Forelimb muscle (tissue), 1 donor: ENCODE measurements around the gene SLC16A2. TPM values are rescaled to one million over a fixed set of nuclear protein-coding genes. Genes with fewer than 3 reads are reported as not detected.
"Not testable (repeated sequence)": the region's sequence is repeated elsewhere in the genome, so short reads cannot be mapped to it uniquely, and the experiment has no call there.

ENCODE experiments used
- DNase-seq: peaks from one replicate; pipeline ENCODE4 v3.0.0-alpha.2; 2013; ENCODE audit warnings: low read depth
- polyA plus RNA-seq: library from polyadenylated mRNA; unstranded; fragments of 120-200 nt; gene quantifications from one replicate; pipeline ENCODE4 v1.2.1, GENCODE V29; 2013; ENCODE audit not compliant: insufficient read length

SLC16A2 gene
- polyA plus RNA-seq, 1 donor, result 47.2 TPM

- no peak for DNase-seq
Observed at GRCh38 chrX:74445099-74445498, 23.8 kb downstream of the SLC16A2 start.

- DNase-seq, result no peak
Observed at GRCh38 chrX:74446876-74447275, 25.6 kb downstream of the SLC16A2 start.

- DNase-seq, result no peak
Observed at GRCh38 chrX:74448669-74449068, 27.4 kb downstream of the SLC16A2 start.

- no peak for DNase-seq
Observed at GRCh38 chrX:74449322-74449936, 28.1 kb downstream of the SLC16A2 start.

GRCh38 chrX:74449937-74450330 lies 28.6 kb downstream of the SLC16A2 start:
- no peak for DNase-seq

GRCh38 chrX:74450803-74451449 lies 29.6 kb downstream of the SLC16A2 start:
- DNase-seq, result no peak

- no peak for DNase-seq
Observed at GRCh38 chrX:74451450-74452198, 30.3 kb downstream of the SLC16A2 start.

- DNase-seq, result no peak
Observed at GRCh38 chrX:74452199-74452481, 30.8 kb downstream of the SLC16A2 start.

- DNase-seq, result no peak
Observed at GRCh38 chrX:74453178-74453577, 31.9 kb downstream of the SLC16A2 start.

GRCh38 chrX:74454233-74454632 lies 32.9 kb downstream of the SLC16A2 start:
- not testable (repeated sequence) for DNase-seq

GRCh38 chrX:74458736-74459135 lies 37.4 kb downstream of the SLC16A2 start:
- no peak for DNase-seq

- no peak for DNase-seq
Observed at GRCh38 chrX:74461384-74461783, 40.1 kb downstream of the SLC16A2 start.

- DNase-seq, result no peak
Observed at GRCh38 chrX:74464722-74465121, 43.4 kb downstream of the SLC16A2 start.

- DNase-seq, result no peak
Observed at GRCh38 chrX:74465424-74465823, 44.1 kb downstream of the SLC16A2 start.

GRCh38 chrX:74467656-74468055 lies 46.4 kb downstream of the SLC16A2 start:
- DNase-seq, result no peak

GRCh38 chrX:74473116-74473515 lies 51.8 kb downstream of the SLC16A2 start:
- DNase-seq, result not testable (repeated sequence)

GRCh38 chrX:74490247-74490646 lies 69.0 kb downstream of the SLC16A2 start:
- DNase-seq, result no peak

- no peak for DNase-seq
Observed at GRCh38 chrX:74492720-74493201, 71.5 kb downstream of the SLC16A2 start.

GRCh38 chrX:74493806-74494205 lies 72.5 kb downstream of the SLC16A2 start:
- DNase-seq, result no peak

GRCh38 chrX:74498924-74499323 lies 77.6 kb downstream of the SLC16A2 start:
- DNase-seq, result no peak

- DNase-seq, result no peak
Observed at GRCh38 chrX:74500067-74500466, 78.8 kb downstream of the SLC16A2 start.

GRCh38 chrX:74500555-74500954 lies 79.3 kb downstream of the SLC16A2 start:
- DNase-seq, result no peak

GRCh38 chrX:74505437-74505836 lies 84.1 kb downstream of the SLC16A2 start:
- no peak for DNase-seq
